CD4-positive, CD25-positive, alpha-beta regulatory T cell (primary cell): ENCODE measurements around the gene F5. TPM values are rescaled to one million over a fixed set of nuclear protein-coding genes. Genes with fewer than 3 reads are reported as not detected.

ENCODE experiments used
- ATAC-seq, 2 donors: fragments of 150-1000 bp; cut with Tn5 transposase; one replicate each; pipeline ENCODE4 v1.10.0; 2021; ENCODE audit warnings: low read depth in 2 of 2, moderate number of reproducible peaks in 2 of 2, moderate library complexity in 1 of 2
- DNase-seq, 3 donors: peaks; one replicate each; pipeline versions ENCODE4 v3.0.0 to v3.0.0-alpha.2; 2012 to 2022; ENCODE audit warnings: mixed read lengths in 1 of 3
- H3K27ac ChIP-seq: one replicate; pipeline ENCODE4 v1.7.0; 2013; ENCODE audit warnings: mild to moderate bottlenecking, low read length; ENCODE audit not compliant: insufficient read depth, poor library complexity, severe bottlenecking
- H3K27me3 ChIP-seq: one replicate; pipeline ENCODE4 v1.7.0; 2013; ENCODE audit warnings: low read length; ENCODE audit not compliant: control insufficient read depth, insufficient read depth
- H3K36me3 ChIP-seq: one replicate; pipeline ENCODE4 v1.7.0; 2013; ENCODE audit warnings: mild to moderate bottlenecking, low read length, moderate library complexity; ENCODE audit not compliant: control insufficient read depth, insufficient read depth
- H3K4me1 ChIP-seq: 2 replicates; pipeline ENCODE4 v1.7.0; 2013; ENCODE audit warnings: mild to moderate bottlenecking, low read length; ENCODE audit not compliant: insufficient read depth, control insufficient read depth, poor library complexity, severe bottlenecking
- H3K4me3 ChIP-seq: one replicate; pipeline ENCODE4 v1.7.0; 2013; ENCODE audit warnings: low read depth, mild to moderate bottlenecking, low read length, moderate library complexity
- H3K9me3 ChIP-seq, 2 experiments: 1 replicate in 1 of 2; 2 replicates in 1 of 2; pipeline ENCODE4 v1.7.0; 2013; ENCODE audit warnings: low read length in 2 of 2, mild to moderate bottlenecking in 1 of 2, moderate library complexity in 1 of 2; ENCODE audit not compliant: control insufficient read depth in 2 of 2
- H3K27ac Mint-ChIP-seq, 3 donors: one replicate each; pipeline ENCODE4 v1.8.0; 2020 to 2022; ENCODE audit warnings: mild to moderate bottlenecking in 3 of 3, mixed read lengths in 3 of 3, moderate library complexity in 2 of 3
- H3K27me3 Mint-ChIP-seq: one replicate; pipeline ENCODE4 v1.8.0; 2022; ENCODE audit warnings: mild to moderate bottlenecking, mixed read lengths
- H3K36me3 Mint-ChIP-seq: one replicate; pipeline ENCODE4 v1.8.0; 2020; ENCODE audit warnings: mixed read lengths
- H3K4me1 Mint-ChIP-seq, 4 donors: one replicate each; pipeline ENCODE4 v1.8.0; 2020 to 2022; ENCODE audit warnings: mixed read lengths in 4 of 4, mild to moderate bottlenecking in 1 of 4
- H3K4me3 Mint-ChIP-seq, 4 donors: one replicate each; pipeline ENCODE4 v1.8.0; 2020 to 2022; ENCODE audit warnings: mild to moderate bottlenecking in 4 of 4, mixed read lengths in 4 of 4, moderate library complexity in 3 of 4
- H3K9me3 Mint-ChIP-seq, 7 donors: one replicate each; pipeline ENCODE4 v1.8.0; 2020 to 2022; ENCODE audit warnings: mixed read lengths in 7 of 7, mild to moderate bottlenecking in 3 of 7, moderate library complexity in 2 of 7
- polyA plus RNA-seq, 4 donors: library from polyadenylated mRNA; unstranded; fragments of 300-500 nt; fragmentation: Illumina TruSeq; gene quantifications; one replicate each; pipeline ENCODE4 v1.2.3, GENCODE V29; 2021
- total RNA-seq: library from RNA; stranded (reverse); gene quantifications from one replicate; pipeline ENCODE4 v1.2.3, GENCODE V29; 2022

Gene F5
- total and polyA plus RNA-seq, 5 donors from 2014 or later = 10.1 to 80.6 (median 23.6) TPM

DNA sequence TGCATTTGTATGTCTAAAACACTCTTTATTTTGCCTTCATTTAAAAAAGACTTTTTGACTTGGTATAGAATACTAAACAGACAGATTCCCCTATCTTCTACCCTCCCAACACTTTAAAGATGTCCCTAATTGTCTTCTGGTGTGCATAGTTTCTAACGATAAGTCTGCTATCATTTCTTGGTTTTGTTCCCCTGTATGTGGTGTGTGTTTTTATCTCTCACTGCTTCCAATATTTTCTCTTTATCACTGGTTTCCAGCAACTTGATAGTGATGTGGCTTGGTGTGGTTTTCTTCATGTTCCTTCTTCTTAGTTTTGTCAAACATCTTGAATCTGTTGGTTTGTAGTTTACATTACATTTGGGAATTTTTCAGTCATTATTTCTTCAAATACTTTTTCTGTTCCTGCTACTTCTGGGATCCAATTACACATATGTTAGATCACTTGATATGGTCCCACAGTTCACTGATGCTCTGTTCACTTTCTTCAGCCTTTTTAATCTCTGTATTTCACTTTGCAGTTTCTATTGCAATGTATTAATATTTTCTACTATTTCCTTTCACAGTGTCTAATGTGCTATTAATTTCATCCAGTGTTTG is 23.2 kb downstream of the F5 start:
- H3K4me3 Mint-ChIP-seq = no peak overlapping the region
- H3K4me1 ChIP-seq = peaks cover 10% of the 10 kb centered on the region
- H3K36me3 Mint-ChIP-seq = peaks cover 28% of the 10 kb centered on the region
- DNase-seq (no peak), ATAC-seq (no peak)
- H3K9me3 ChIP-seq = no peaks in the 10 kb centered on the region
- H3K27ac ChIP-seq = no peak overlapping the region
- H3K4me3 ChIP-seq = no peak overlapping the region
- no peaks in the 10 kb centered on the region for H3K27me3 Mint-ChIP-seq
- peaks cover 20 to 31% (median 25%) of the 10 kb centered on the region in 4 donors for H3K4me1 Mint-ChIP-seq
- H3K27ac Mint-ChIP-seq = no peak overlapping the region
- H3K27me3 ChIP-seq = no peaks in the 10 kb centered on the region
- peaks cover 33% of the 10 kb centered on the region for H3K36me3 ChIP-seq
- peaks cover 0 to 9% (median 1%) of the 10 kb centered on the region in 7 donors for H3K9me3 Mint-ChIP-seq

DNA sequence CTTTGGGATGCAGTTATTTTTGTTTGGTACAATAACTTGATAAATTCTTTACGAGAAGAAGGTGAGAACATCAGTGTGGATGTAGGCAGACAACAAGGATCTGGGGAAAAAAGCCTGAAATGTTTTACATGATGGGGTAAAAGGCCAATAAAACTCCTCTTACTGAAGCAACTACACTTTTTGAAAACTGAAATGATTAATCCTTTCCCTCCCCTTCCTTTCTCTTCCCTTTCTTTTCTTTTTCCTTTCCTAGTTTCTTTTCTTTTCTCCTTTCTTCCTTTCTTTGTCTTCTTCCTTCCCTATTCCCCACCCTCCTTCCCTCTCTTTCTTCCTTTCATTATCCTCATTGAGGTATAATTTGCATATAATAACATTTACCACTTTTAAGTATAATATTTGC is 24.6 kb downstream of the F5 start:
- Mint-ChIP-seq H3K27me3 (no peaks in the 10 kb centered on the region), H3K4me3 (no peak overlapping the region), H3K27ac (peak overlapping the region in 1 of 3 donors; percentile 2), H3K4me1 (peaks cover 20 to 28% (median 26%) of the 10 kb centered on the region in 4 donors), H3K9me3 (peaks cover 0 to 9% (median 1%) of the 10 kb centered on the region in 7 donors), H3K36me3 (peaks cover 30% of the 10 kb centered on the region)
- Histone ChIP-seq H3K27me3 (no peaks in the 10 kb centered on the region), H3K27ac (no peak overlapping the region), H3K36me3 (peaks cover 47% of the 10 kb centered on the region), H3K4me3 (no peak overlapping the region), H3K4me1 (peaks cover 10% of the 10 kb centered on the region), H3K9me3 (no peaks in the 10 kb centered on the region)
- ATAC-seq (no peak), DNase-seq (no peak)

DNA sequence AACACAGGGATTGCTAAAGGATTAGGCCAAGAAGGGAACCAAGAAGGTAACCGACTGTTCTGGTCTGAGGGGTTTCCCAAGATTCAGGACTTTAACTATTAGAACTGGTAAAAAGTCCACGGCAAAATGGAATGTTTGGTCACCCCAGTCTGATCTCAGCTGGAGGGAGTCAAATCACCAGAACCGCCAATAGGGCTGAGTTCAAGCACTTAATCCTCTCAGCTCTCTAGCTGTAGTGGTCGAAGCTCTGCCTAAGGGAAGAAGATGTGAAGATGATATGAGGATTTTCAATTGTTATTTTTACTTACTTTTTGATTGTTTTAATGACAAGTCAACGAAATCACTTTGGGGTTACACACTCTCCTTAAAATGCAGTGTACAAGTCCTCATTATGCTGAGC is 29.1 kb downstream of the F5 start:
- no peaks in the 10 kb centered on the region for H3K9me3 ChIP-seq
- ATAC-seq = no peak
- H3K27me3 ChIP-seq = no peaks in the 10 kb centered on the region
- Mint-ChIP-seq H3K27ac (no peak overlapping the region), H3K4me1 (peaks cover 0 to 11% (median 6%) of the 10 kb centered on the region in 4 donors), H3K9me3 (no peaks in the 10 kb centered on the region), H3K4me3 (peak overlapping the region in 1 of 4 donors; percentile 66), H3K36me3 (peaks cover 30% of the 10 kb centered on the region), H3K27me3 (no peaks in the 10 kb centered on the region)
- H3K36me3 ChIP-seq = peaks cover 75% of the 10 kb centered on the region
- no peak overlapping the region for H3K4me3 ChIP-seq
- no peak for DNase-seq
- H3K4me1 ChIP-seq = peaks cover 3% of the 10 kb centered on the region
- H3K27ac ChIP-seq = no peak overlapping the region

DNA sequence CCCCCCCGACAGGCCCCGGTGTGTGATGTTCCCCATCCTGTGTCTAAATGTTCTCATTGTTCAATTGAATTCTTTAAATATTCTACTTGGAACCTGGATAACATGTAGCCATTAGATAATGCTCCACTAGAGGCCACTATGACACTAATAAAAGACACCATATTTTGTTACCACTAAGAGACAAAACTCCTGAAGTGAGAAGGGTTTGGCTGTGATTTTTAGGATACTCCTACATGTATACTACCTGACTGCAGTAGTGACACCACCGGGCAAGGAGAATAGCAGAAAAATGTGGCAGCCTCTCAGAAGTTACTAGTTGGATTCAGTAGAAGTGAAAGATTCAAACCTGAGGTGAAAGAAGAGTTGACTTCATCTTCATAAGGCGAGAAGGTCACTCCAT is 36.0 kb downstream of the F5 start:
- Histone ChIP-seq H3K27me3 (no peaks in the 10 kb centered on the region), H3K36me3 (peaks cover 51% of the 10 kb centered on the region), H3K9me3 (no peaks in the 10 kb centered on the region), H3K4me3 (no peak overlapping the region), H3K27ac (no peak overlapping the region), H3K4me1 (no peaks in the 10 kb centered on the region)
- Mint-ChIP-seq H3K9me3 (no peaks in the 10 kb centered on the region), H3K4me1 (peaks cover 12 to 27% (median 13%) of the 10 kb centered on the region in 4 donors), H3K27me3 (no peaks in the 10 kb centered on the region), H3K27ac (peak overlapping the region in 1 of 3 donors; percentile 43), H3K4me3 (no peak overlapping the region), H3K36me3 (peaks cover 13% of the 10 kb centered on the region)
- ATAC-seq = peak; percentile 55 to 61
- DNase-seq = peak in 2 of 3 donors; percentile 57 to 71

DNA sequence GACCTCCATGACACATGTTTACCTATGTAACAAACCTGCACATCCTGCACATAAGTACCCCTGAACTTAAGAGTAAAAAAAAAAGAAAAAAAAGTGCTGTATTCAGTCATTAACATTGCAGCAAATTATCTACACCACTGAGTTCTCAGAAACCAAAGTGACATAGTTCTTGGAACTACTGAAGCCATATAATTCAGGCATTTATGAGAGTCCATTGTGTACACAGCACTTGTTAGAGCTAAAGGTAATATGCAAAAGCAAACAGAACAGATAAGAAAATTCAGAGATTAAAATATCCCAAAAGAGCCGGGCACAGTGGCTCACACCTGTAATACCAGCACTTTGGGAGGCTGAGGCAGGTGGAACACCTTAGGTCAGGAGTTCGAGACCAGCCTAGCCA is 38.0 kb downstream of the F5 start:
- H3K4me1 Mint-ChIP-seq = peaks cover 12 to 27% (median 13%) of the 10 kb centered on the region in 4 donors
- Histone ChIP-seq H3K27ac (no peak overlapping the region), H3K9me3 (no peaks in the 10 kb centered on the region), H3K27me3 (no peaks in the 10 kb centered on the region), H3K36me3 (peaks cover 55% of the 10 kb centered on the region), H3K4me3 (no peak overlapping the region), H3K4me1 (no peaks in the 10 kb centered on the region)
- no peaks in the 10 kb centered on the region for H3K9me3 Mint-ChIP-seq
- no peaks in the 10 kb centered on the region for H3K27me3 Mint-ChIP-seq
- H3K4me3 Mint-ChIP-seq = no peak overlapping the region
- H3K27ac Mint-ChIP-seq = no peak overlapping the region
- ATAC-seq = no peak
- peak in 1 of 3 donors; percentile 31 for DNase-seq
- peaks cover 11% of the 10 kb centered on the region for H3K36me3 Mint-ChIP-seq

DNA sequence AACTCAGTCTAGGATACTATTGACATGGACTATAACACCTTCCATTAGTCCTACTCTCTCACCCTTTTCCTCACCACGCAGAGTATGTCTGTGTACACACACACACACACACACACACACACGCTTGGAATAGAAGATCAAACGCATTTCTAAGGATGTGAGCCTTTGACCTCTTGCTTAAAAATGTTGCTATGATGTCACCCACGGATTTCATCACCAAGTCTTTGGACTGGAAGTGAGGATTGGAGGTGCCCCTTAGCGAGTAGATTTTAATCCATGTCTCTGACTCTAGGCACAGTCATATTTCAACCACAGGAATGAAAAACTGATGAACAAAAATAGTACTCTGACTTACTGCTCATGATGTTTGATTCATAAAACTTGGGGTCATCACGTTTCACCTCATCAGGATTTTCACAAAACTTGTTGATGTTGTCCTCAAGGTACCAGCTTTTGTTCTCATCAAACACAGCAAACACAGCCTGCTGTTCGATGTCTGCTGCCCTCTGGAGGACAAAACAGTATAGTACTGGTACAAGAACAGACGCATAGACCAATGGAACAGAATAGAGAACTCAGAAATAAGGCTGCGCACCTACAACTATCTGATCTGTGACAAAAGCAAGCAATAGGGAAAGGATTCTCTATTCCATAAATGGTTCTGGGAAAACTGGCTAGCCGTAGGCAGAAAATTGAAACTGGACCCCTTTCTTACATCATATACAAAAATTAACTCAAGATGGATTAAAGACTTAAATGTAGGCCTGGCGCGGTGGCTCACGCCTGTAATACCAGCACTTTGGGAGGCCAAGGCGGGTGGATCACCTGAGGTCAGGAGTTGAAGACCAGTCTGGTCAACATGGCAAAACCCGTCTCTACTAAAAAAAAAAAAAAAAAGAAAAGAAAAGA is 39.9 kb downstream of the F5 start:
- H3K4me1 Mint-ChIP-seq = peaks cover 11 to 27% (median 13%) of the 10 kb centered on the region in 4 donors
- peak overlapping the region in 2 of 3 donors; percentile 1 to 78 for H3K27ac Mint-ChIP-seq

DNA sequence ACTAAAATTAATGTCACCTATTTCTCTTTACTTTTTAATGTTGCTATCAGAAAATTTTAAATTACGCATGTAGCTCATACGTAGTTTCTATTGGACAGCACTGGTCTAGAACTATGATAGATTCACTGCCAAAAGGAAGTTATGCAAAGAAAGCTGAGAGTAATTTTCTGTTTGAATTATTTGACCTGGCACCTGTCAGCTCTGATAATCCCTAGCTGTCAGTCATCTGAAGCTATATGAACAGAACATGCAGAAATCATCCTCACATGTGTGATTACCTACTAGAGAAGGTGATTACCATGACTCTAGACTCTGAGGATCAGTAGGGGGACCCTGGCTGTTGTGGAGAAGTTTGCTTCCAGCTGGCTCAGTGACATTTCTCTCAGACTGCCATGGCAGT is 40.8 kb downstream of the F5 start:
- peaks cover 11 to 26% (median 12%) of the 10 kb centered on the region in 4 donors for H3K4me1 Mint-ChIP-seq
- ATAC-seq = no peak
- H3K4me1 ChIP-seq = no peaks in the 10 kb centered on the region

More for the DNA sequence above, 39.9 kb downstream of the F5 start:
- H3K36me3 ChIP-seq = peaks cover 61% of the 10 kb centered on the region
- H3K27ac ChIP-seq = no peak overlapping the region
- Mint-ChIP-seq H3K4me3 (no peak overlapping the region), H3K9me3 (no peaks in the 10 kb centered on the region), H3K27me3 (no peaks in the 10 kb centered on the region), H3K36me3 (peaks cover 18% of the 10 kb centered on the region)
- no peak overlapping the region for H3K4me3 ChIP-seq
- no peaks in the 10 kb centered on the region for H3K27me3 ChIP-seq
- ATAC-seq = peak; percentile 80 to 85
- H3K9me3 ChIP-seq = no peaks in the 10 kb centered on the region
- H3K4me1 ChIP-seq = no peaks in the 10 kb centered on the region
- DNase-seq = peak; percentile 43 to 85 (median 68)

More for the DNA sequence above, 40.8 kb downstream of the F5 start:
- no peak for DNase-seq
- H3K9me3 ChIP-seq = no peaks in the 10 kb centered on the region
- no peaks in the 10 kb centered on the region for H3K9me3 Mint-ChIP-seq
- H3K4me3 Mint-ChIP-seq = no peak overlapping the region
- peaks cover 18% of the 10 kb centered on the region for H3K36me3 Mint-ChIP-seq
- H3K4me3 ChIP-seq = no peak overlapping the region
- H3K27ac Mint-ChIP-seq = peak overlapping the region in 1 of 3 donors; percentile 78
- H3K27me3 ChIP-seq = no peaks in the 10 kb centered on the region
- H3K36me3 ChIP-seq = peaks cover 60% of the 10 kb centered on the region
- no peaks in the 10 kb centered on the region for H3K27me3 Mint-ChIP-seq
- no peak overlapping the region for H3K27ac ChIP-seq
